Effector memory CD4-positive, alpha-beta T cell (primary cell): Measurements from ENCODE around the gene TMPRSS3.

ENCODE experiments used
- DNase-seq, 3 donors: peaks; one replicate each; pipeline ENCODE4 v3.0.0-alpha.2; 2020
- H3K27ac ChIP-seq: 2 replicates; pipeline ENCODE4 v1.7.0; 2013; ENCODE audit warnings: mild to moderate bottlenecking, low read length, moderate library complexity; ENCODE audit not compliant: insufficient read depth, poor library complexity, severe bottlenecking
- H3K27me3 ChIP-seq: replicated peaks from 2 replicates; pipeline ENCODE4 v1.7.0; 2013; ENCODE audit warnings: mild to moderate bottlenecking, low read length; ENCODE audit not compliant: insufficient read depth, control insufficient read depth, poor library complexity, severe bottlenecking
- H3K36me3 ChIP-seq: 2 replicates; pipeline ENCODE4 v1.7.0; 2013; ENCODE audit warnings: mild to moderate bottlenecking, low read length, moderate library complexity; ENCODE audit not compliant: control insufficient read depth, insufficient read depth
- H3K4me1 ChIP-seq: 2 replicates; pipeline ENCODE4 v1.7.0; 2013; ENCODE audit warnings: low read length, mild to moderate bottlenecking; ENCODE audit not compliant: control insufficient read depth, insufficient read depth, poor library complexity, severe bottlenecking
- H3K4me3 ChIP-seq: 2 replicates; pipeline ENCODE4 v1.7.0; 2013; ENCODE audit warnings: low read length, low read depth, mild to moderate bottlenecking; ENCODE audit not compliant: insufficient read depth, poor library complexity, severe bottlenecking
- H3K9me3 ChIP-seq: 2 replicates; pipeline ENCODE4 v1.7.0; 2013; ENCODE audit warnings: mild to moderate bottlenecking, low read length, moderate library complexity; ENCODE audit not compliant: control insufficient read depth

TMPRSS3 gene

DNA sequence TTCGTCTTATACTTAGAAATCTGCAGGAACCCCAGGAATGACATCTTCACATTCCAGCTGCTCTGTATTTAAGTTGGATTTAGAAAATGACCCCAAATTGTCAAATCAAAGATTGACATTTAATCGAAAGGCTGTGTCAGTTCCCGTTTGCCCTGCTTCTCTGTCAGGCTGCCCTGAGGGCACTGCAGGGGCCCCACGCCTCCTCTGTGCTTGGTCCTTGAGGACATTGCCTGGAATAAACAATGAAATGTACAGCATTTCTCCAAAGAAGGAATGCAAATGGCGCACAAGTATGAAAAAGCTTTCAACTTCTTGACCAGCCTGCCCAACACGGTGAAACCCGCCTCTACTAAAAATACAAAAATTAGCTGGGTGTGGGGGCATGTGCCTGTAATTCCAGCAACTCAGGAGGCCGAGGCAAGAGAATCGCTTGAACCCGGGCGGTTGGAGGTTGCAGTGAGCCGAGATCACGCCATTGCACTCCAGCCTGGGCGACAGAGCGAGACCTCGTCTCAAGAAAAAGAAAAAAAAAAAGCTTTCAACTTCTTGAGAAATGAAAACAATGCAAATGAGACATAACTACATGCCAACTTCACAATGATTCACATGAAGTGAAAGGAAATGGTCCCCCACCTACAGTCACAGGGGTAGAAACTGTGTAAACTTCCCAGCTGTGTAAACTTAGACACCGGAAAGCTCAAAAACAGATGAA, 3.0 kb downstream of the TMPRSS3 start:
- Histone ChIP-seq H3K36me3 (no peaks in the 10 kb centered on the region), H3K27ac (no peak overlapping the region), H3K27me3 (no peaks in the 10 kb centered on the region), H3K9me3 (no peaks in the 10 kb centered on the region), H3K4me3 (no peak overlapping the region), H3K4me1 (peaks cover 11% of the 10 kb centered on the region)
- DNase-seq: no peak

DNA sequence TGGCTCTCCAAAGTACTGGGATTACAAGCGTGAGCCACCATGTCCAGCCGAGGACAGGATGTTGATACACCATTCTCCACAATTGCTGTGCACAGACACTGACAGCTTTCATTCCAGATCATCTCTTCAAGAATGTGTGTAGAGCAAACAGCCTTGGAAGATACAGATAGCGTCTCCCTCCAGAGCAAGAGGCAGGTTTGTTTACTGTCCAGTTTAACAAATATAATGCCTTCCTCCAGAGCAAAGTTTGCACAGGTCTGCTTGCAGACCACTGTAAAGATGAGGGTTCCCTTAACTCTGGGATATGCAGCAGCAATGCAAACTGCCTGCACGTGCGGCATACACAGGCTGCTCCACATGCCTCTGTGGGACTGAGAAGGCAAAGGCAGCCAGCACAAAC, 4.6 kb downstream of the TMPRSS3 start:
- Histone ChIP-seq H3K4me1 (peaks cover 11% of the 10 kb centered on the region), H3K9me3 (no peaks in the 10 kb centered on the region), H3K36me3 (no peaks in the 10 kb centered on the region), H3K4me3 (no peak overlapping the region), H3K27ac (no peak overlapping the region), H3K27me3 (no peaks in the 10 kb centered on the region)
- DNase-seq: no peak

DNA sequence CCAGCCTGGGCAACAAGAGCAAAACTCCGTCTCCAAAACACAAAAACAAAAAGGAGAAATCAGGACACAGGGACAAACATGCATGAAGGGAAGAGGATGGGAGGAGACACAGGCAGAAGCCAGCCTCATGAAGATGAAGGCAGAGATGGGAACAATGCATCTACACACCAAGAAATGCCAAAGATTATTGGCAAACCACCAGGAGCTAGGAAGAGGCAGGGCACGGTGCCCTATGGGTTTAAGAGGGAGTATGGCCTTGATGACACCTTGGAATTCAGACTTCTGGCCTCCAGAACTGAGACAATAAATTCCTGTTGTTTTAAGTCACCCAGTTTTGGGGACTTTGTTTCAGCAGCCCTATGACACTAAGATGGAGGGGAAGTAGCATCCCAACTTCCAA, 5.2 kb downstream of the TMPRSS3 start:
- no peak overlapping the region for H3K4me3 ChIP-seq
- H3K4me1 ChIP-seq: peaks cover 11% of the 10 kb centered on the region
- no peaks in the 10 kb centered on the region for H3K9me3 ChIP-seq
- no peak overlapping the region for H3K27ac ChIP-seq
- H3K27me3 ChIP-seq: no peaks in the 10 kb centered on the region
- DNase-seq: no peak
- H3K36me3 ChIP-seq: no peaks in the 10 kb centered on the region

DNA sequence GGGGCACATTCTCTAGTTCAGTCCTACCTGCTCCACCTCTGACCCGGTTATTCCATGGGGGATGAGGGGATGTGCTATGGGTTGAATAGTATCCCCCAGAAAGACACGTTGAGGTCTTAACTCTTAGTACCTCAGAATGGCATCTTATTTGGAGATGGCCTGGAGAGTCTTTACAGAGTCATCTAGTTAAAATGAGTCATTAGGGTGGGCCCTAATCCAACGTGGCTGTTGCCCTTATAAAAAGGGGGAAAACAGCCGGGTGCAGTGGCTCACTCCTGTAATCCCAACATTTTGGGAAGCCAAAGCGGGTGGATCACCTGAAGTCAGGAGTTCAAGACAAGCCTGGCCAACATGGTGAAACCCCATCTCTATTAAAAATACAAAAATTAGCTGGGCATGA, 5.7 kb downstream of the TMPRSS3 start:
- no peaks in the 10 kb centered on the region for H3K36me3 ChIP-seq
- no peak for DNase-seq

DNA sequence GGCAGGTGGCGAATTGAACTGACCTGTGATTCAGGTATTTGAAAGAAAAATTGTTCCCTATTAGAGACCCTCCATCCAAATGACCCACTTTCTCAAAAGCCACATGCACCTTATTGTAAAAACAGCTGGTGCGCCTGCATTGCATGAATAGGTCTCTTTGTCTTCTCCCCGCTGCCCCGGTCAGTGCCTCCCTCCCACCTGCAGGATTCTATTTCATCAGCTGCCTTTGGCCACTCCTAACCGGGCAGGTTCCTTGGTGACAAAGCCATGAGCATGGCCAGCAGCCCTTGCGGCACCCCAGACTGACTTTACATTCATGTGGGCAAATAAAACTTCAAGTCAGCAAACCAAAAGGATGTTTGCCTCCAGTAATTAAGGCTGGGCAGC, 6.4 kb downstream of the TMPRSS3 start:
- DNase-seq: no peak
- Histone ChIP-seq H3K4me1 (peaks cover 15% of the 10 kb centered on the region), H3K27me3 (no peaks in the 10 kb centered on the region), H3K27ac (no peak overlapping the region), H3K4me3 (no peak overlapping the region), H3K9me3 (no peaks in the 10 kb centered on the region), H3K36me3 (no peaks in the 10 kb centered on the region)

More for the DNA sequence above, 5.7 kb downstream of the TMPRSS3 start:
- no peaks in the 10 kb centered on the region for H3K9me3 ChIP-seq
- H3K27ac ChIP-seq: no peak overlapping the region
- H3K4me1 ChIP-seq: peaks cover 12% of the 10 kb centered on the region
- no peak overlapping the region for H3K4me3 ChIP-seq
- H3K27me3 ChIP-seq: no peaks in the 10 kb centered on the region

DNA sequence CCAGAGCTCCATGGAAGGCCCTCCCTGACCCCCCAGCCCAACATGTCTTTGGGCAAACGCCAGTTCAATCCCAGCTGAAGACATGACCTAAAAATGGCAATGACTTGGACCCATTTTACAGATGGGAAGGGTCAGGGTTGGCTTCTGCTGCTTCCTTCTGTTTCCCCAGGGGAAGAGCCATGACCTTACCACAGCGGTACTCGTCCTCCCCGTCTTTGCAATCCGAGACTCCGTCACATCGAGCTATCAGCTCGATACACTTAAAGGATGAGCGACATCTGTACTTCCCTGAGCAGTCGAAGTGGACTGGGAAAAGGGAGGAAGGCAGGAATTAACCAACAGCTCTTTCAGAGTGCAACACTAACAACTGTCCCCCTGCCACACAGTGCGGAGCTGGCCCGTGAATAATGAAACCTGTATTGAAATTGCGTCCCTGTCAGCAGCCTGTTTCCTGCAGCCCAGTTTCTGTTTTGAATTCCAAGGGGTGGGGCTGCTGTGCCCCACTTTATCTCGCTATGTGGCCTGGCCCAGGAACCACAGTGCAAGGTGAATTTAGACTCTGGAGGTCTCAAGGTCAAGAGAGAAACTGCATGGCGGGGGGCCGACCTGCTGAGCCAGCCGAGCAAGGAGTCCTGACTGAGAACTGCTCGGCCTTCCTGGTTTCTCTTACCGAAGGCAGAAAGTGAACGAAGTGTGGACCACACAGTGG, 7.0 kb downstream of the TMPRSS3 start:
- Histone ChIP-seq H3K27ac (no peak overlapping the region), H3K4me1 (peaks cover 15% of the 10 kb centered on the region), H3K27me3 (no peaks in the 10 kb centered on the region), H3K4me3 (no peak overlapping the region), H3K9me3 (no peaks in the 10 kb centered on the region), H3K36me3 (no peaks in the 10 kb centered on the region)
- no peak for DNase-seq

DNA sequence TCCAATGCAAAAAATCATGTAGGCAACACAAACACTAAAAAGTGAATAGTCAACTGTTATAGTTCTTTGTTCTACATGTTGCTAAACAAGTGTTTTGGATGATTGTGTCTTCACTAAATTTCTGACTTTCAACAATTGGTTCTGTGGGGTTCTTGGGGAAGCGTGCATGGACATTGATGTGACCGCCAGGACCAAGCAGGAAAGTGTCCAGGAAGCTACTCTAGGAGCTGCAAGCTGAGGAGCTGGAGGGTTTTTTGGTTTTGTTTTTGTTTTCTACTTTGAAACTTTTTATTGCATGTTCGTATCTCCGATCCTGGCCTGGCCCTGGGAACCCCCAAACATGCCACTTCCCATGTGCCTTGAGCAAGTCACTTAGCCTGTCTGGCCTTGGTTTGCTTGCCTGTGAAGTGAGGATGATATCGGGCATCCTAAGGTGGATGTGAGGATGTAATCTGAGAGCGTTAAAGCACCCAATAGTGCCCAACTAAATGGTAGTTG, 8.0 kb downstream of the TMPRSS3 start:
- H3K9me3 ChIP-seq: no peaks in the 10 kb centered on the region
- DNase-seq: no peak
- no peak overlapping the region for H3K27ac ChIP-seq
- no peaks in the 10 kb centered on the region for H3K27me3 ChIP-seq
- no peak overlapping the region for H3K4me3 ChIP-seq
- H3K36me3 ChIP-seq: no peaks in the 10 kb centered on the region
- peaks cover 13% of the 10 kb centered on the region for H3K4me1 ChIP-seq

DNA sequence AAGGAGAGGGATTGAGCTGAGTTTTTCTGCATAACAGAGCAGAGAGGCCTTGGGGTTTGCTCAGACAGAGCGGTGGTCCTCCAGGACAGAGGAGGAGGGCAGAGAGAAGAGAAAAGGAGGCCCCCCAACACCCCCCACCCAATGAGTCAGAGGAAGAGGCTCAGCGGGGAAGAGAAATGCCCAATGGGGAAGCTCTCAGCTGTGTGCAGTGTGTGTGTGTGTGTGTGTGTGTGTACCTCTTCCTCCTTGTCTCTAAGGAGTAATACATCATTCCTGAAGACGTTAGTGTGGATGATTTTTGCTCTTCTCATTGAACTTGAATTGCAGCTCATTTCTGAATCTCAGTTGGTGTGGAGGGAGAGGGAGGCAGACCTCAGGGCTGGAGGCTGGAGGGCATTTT, 8.7 kb downstream of the TMPRSS3 start:
- Histone ChIP-seq H3K9me3 (no peaks in the 10 kb centered on the region), H3K36me3 (no peaks in the 10 kb centered on the region), H3K27ac (no peak overlapping the region), H3K4me1 (peaks cover 10% of the 10 kb centered on the region), H3K4me3 (no peak overlapping the region), H3K27me3 (no peaks in the 10 kb centered on the region)
- DNase-seq: no peak

DNA sequence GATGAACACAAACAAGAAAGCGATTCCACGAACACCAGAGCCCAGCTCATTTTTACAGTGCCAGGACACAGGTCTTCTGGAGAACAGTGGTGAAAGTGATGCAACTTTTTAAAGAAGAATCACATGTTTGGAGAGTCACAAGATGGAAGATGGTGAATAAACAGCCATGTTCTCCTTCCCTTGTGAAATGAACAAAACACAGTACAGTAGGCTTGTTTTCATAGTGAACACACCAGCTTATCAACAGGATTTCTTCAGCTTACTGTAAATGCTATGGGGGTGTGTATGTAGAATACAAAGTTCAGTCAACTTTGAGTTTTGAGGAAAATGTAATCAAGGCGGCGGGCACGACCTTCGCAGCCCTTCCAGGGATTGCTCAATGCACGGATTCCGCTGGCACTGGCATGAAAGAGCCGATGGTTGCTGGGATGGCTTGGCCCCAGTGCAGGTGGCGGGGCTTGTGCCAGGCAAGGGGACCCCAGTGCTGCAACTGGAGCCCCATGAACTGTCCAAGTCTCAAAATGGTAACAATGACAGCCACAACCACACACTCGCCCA, 9.7 kb downstream of the TMPRSS3 start:
- Histone ChIP-seq H3K27ac (no peak overlapping the region), H3K27me3 (no peaks in the 10 kb centered on the region), H3K4me1 (peaks cover 10% of the 10 kb centered on the region), H3K9me3 (no peaks in the 10 kb centered on the region), H3K36me3 (no peaks in the 10 kb centered on the region), H3K4me3 (no peak overlapping the region)
- DNase-seq: no peak

DNA sequence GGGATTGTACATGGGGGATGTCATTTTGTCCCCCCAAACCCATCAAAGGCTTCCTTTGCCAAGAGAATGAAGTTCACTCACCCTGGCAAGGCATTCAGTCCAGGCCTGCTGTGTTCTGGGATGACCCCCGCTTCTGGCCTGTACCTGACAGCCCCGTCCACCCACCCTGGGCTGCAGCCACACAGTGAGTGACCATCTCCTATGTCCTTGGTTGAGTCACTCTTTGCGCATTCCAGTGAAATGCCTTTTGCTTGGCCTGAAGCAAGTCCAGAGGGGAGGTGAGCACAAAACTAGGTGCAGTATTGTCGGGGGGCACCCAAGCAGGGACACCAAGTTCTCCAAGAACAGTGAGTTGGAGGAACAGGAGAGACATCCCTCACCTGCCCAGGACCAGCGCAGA, 10.2 kb downstream of the TMPRSS3 start:
- no peak overlapping the region for H3K27ac ChIP-seq

More for the DNA sequence above, 10.2 kb downstream of the TMPRSS3 start:
- Histone ChIP-seq H3K4me1 (peaks cover 10% of the 10 kb centered on the region), H3K27me3 (no peaks in the 10 kb centered on the region), H3K36me3 (no peaks in the 10 kb centered on the region), H3K9me3 (no peaks in the 10 kb centered on the region), H3K4me3 (no peak overlapping the region)
- no peak for DNase-seq
